Vagina (tissue), 2 donors: ENCODE results near the gene POLR3GL. TPM values are rescaled to one million over a fixed set of nuclear protein-coding genes. Genes with fewer than 3 reads are reported as not detected.

Experiments used
- DNase-seq, 2 donors: peaks; one replicate each; pipeline ENCODE4 v3.0.0-alpha.2; 2017; ENCODE audit errors: extremely low spot score in 2 of 2
- H3K27ac ChIP-seq: fragments of 200-600 bp; sonication (generic); one replicate; pipeline ENCODE4 v1.5.1; 2019
- H3K27me3 ChIP-seq: fragments of 200-600 bp; sonication (generic); one replicate; pipeline ENCODE4 v1.5.1; 2019
- H3K36me3 ChIP-seq, 2 donors: fragments of 200-600 bp; sonication (generic); one replicate each; pipeline ENCODE4 v1.5.1; 2017 to 2019
- H3K4me1 ChIP-seq: fragments of 200-600 bp; sonication (generic); one replicate; pipeline ENCODE4 v1.5.1; 2019
- H3K4me3 ChIP-seq, 2 donors: fragments of 200-600 bp; sonication (generic); 1 replicate in 1 of 2; 2 replicates in 1 of 2; pipeline ENCODE4 v1.5.1; 2016 to 2019
- H3K9me3 ChIP-seq: fragments of 200-600 bp; sonication (generic); one replicate; pipeline ENCODE4 v1.5.1; 2019
- POLR2A ChIP-seq, 2 donors: fragments of 450-650 bp; IDR thresholded peaks; one replicate each; pipeline ENCODE4 v1.6.1; 2017; ENCODE audit warnings: antibody characterized with exemption in 2 of 2, mild to moderate bottlenecking in 2 of 2, moderate library complexity in 2 of 2
- POLR2AphosphoS5 ChIP-seq, 2 donors: sonication (generic); formaldehyde crosslinking; IDR thresholded peaks; one replicate each; pipeline ENCODE4 v1.9.0; 2017; ENCODE audit warnings: antibody characterized with exemption in 2 of 2, mild to moderate bottlenecking in 2 of 2, low read depth in 1 of 2; ENCODE audit not compliant: insufficient read depth in 1 of 2
- intact Hi-C: fragments of 100-400 bp; cut with DNase I; formaldehyde crosslinking; loops from one replicate; pipeline ENCODE4 v1.15.1; 2023
- total RNA-seq: library from RNA; depleted of rRNA; stranded (reverse); fragments of >200 nt; gene quantifications from one replicate; pipeline ENCODE4 v1.2.3, GENCODE V29; 2016
- TF ChIP-seq, protein P1 (sequence below), 3 experiments: fragments of 450-650 bp in 2 of 3; fragments of 200-600 bp in 1 of 3; sonication (generic) in 1 of 3; IDR thresholded peaks; one replicate each; pipeline ENCODE4 v1.5.1; 2017 to 2019; ENCODE audit warnings: antibody characterized with exemption in 3 of 3, mild to moderate bottlenecking in 2 of 3, moderate library complexity in 2 of 3

POLR3GL gene
- total RNA-seq, 1 donor from 2014 or later = 15.0 TPM

DNA sequence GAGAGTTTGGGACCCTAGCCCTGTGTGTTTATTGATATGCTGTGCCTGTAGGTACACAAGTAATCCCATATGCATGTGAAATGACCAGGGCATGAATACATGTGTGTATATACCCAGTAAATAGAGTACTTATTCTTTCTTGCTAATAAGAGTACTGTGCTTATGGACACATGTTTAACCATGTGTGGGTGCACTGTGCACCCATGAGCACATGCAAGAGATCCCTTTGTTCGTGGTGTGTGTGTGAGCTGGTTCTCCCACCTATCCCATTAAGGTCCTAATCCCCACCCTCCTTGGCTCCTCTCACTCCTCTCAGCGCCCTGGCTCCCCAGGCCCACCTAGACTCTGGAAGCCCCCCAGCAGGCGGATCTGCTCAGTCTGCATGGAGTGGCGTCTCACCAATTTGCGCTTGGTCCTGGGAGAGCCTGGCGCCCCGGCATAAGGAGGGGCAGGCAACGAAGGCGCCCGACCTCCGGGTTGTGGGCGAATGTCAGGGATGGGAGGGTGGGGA is 4.5 kb upstream of the POLR3GL start:
- intact Hi-C loops = loop anchor here (5.0 kb wide), 1 partner anchor 43 kb away; the partner anchor contains the start of gene PEX11B
- Histone ChIP-seq H3K27ac (peak overlapping the region; percentile 95), H3K4me3 (peak overlapping the region; percentile 63 to 84), H3K36me3 (no peaks in the 10 kb centered on the region), H3K4me1 (peaks cover 70% of the 10 kb centered on the region), H3K9me3 (no peaks in the 10 kb centered on the region), H3K27me3 (no peaks in the 10 kb centered on the region)
- DNase-seq = no peak
- TF ChIP-seq, protein P1, sequence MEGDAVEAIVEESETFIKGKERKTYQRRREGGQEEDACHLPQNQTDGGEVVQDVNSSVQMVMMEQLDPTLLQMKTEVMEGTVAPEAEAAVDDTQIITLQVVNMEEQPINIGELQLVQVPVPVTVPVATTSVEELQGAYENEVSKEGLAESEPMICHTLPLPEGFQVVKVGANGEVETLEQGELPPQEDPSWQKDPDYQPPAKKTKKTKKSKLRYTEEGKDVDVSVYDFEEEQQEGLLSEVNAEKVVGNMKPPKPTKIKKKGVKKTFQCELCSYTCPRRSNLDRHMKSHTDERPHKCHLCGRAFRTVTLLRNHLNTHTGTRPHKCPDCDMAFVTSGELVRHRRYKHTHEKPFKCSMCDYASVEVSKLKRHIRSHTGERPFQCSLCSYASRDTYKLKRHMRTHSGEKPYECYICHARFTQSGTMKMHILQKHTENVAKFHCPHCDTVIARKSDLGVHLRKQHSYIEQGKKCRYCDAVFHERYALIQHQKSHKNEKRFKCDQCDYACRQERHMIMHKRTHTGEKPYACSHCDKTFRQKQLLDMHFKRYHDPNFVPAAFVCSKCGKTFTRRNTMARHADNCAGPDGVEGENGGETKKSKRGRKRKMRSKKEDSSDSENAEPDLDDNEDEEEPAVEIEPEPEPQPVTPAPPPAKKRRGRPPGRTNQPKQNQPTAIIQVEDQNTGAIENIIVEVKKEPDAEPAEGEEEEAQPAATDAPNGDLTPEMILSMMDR (IDR thresholded peaks at IDR 0.05) = no peak
- TF ChIP-seq POLR2AphosphoS5 (IDR thresholded peaks at IDR 0.05; ENCODE audit: insufficient read depth in 1 of 2, low read depth in 1 of 2) (no peak), POLR2A (IDR thresholded peaks at IDR 0.05) (no peak)

- TF ChIP-seq, protein P1 (IDR thresholded peaks at IDR 0.05) = peak in 1 of 3 experiments; percentile 4
- TF ChIP-seq POLR2AphosphoS5 (IDR thresholded peaks at IDR 0.05; ENCODE audit: insufficient read depth in 1 of 2, low read depth in 1 of 2) (peak; percentile 30 to 96), POLR2A (IDR thresholded peaks at IDR 0.05) (peak in 1 of 2 donors; percentile 58)
- Histone ChIP-seq H3K27ac (peak overlapping the region; percentile 95), H3K9me3 (no peaks in the 10 kb centered on the region), H3K4me3 (peak overlapping the region; percentile 63 to 84), H3K4me1 (peaks cover 70% of the 10 kb centered on the region), H3K36me3 (no peaks in the 10 kb centered on the region), H3K27me3 (no peaks in the 10 kb centered on the region)
- DNase-seq = peak in 1 of 2 donors; percentile 93
- intact Hi-C loops = loop anchor here (5.0 kb wide), 1 partner anchor 43 kb away; the partner anchor contains the start of gene PEX11B
Measured at GRCh38 chr1:145960468-145961108, 3.9 kb upstream of the POLR3GL start.

DNA sequence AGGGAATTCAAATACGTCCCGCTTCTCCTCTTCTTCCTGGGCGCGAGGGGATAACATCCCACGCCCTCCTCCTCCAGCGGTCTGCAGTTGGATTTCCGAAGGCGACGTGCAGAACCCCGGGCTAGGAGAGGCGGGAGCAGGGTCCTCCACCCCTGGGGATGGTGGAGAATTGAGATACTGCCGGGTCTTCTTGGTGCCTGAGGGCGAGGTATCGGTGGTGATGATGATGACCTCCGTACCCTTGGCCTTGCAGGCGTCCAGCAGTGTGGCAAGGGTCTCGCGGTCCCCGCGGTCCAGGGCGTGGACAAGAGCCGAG is 3.4 kb upstream of the POLR3GL start:
- H3K4me1 ChIP-seq = peaks cover 67% of the 10 kb centered on the region
- TF ChIP-seq, protein P1 (IDR thresholded peaks at IDR 0.05) = no peak
- TF ChIP-seq POLR2A (IDR thresholded peaks at IDR 0.05) (no peak), POLR2AphosphoS5 (IDR thresholded peaks at IDR 0.05; ENCODE audit: insufficient read depth in 1 of 2, low read depth in 1 of 2) (no peak)
- H3K9me3 ChIP-seq = no peaks in the 10 kb centered on the region
- peak overlapping the region; percentile 95 for H3K27ac ChIP-seq
- DNase-seq = no peak
- H3K4me3 ChIP-seq = peak overlapping the region; percentile 63 to 84
- no peaks in the 10 kb centered on the region for H3K27me3 ChIP-seq
- no peaks in the 10 kb centered on the region for H3K36me3 ChIP-seq
- intact Hi-C loops = loop anchor here (5.0 kb wide), 1 partner anchor 44 kb away; the partner anchor contains the start of gene PEX11B

DNA sequence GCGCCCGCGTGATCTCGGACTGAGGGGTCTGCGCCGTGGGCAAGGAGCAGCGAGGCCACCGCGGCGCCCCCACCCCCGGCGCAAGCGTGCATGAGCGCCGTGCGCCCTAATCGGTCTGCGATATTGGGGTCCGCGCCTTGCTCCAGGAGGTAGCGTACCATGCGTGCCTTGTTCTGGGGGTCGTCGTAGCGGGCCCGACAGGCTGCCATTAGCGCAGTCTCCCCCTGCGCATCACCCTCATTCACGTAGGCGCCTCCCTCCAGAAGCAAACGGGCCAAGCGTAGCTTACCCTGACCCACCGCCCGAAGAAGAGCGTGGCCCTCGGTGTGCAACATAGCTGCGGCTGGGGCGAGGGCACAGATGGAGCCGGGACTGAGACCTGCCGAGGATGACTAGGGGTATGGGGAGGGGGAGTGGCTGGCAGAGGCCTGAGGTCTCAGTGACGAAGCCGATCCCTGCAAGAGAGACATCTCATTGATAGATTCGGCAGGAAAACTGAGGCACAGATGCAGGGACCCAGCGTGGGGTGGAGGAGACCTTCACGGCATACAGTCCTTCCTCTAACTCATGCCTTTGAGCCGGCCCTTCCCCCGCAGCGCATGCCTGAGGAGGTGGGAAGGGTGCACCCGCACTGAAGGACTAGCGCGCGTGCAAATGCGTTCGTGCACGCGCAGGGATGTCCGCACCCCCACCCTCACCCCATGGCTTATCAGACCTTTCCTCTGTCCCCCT is 2.9 kb upstream of the POLR3GL start:
- Histone ChIP-seq H3K9me3 (no peaks in the 10 kb centered on the region), H3K27me3 (no peaks in the 10 kb centered on the region), H3K4me1 (peaks cover 62% of the 10 kb centered on the region), H3K4me3 (peak overlapping the region; percentile 63 to 84), H3K36me3 (no peaks in the 10 kb centered on the region), H3K27ac (peak overlapping the region; percentile 95)
- TF ChIP-seq POLR2A (IDR thresholded peaks at IDR 0.05) (no peak), POLR2AphosphoS5 (IDR thresholded peaks at IDR 0.05; ENCODE audit: insufficient read depth in 1 of 2, low read depth in 1 of 2) (peak in 1 of 2 donors; percentile 47)
- TF ChIP-seq, protein P1 (IDR thresholded peaks at IDR 0.05) = no peak
- no peak for DNase-seq
- intact Hi-C loops = loop anchor here (5.0 kb wide), 1 partner anchor 44 kb away; the partner anchor contains the start of gene PEX11B
